Measurements from ENCODE around the gene PCNX1.
"Not testable (repeated sequence)": the region's sequence is repeated elsewhere in the genome, so short reads cannot be mapped to it uniquely, and the experiment has no call there.

- TF ChIP-seq CTCF (IDR thresholded peaks at IDR 0.05 in 4 of 5, conservative IDR thresholded peaks at IDR 0.05 in 1 of 5); POLR2A (IDR thresholded peaks at IDR 0.05): not testable (repeated sequence)
These were observed 35.5 kb downstream of the PCNX1 start for GRCh38 chr14:70942721-70943120.

Measured in gastrocnemius medialis (tissue), 4 donors.